ENCODE results near the gene NCOA3.
"Not testable (repeated sequence)": the region's sequence is repeated elsewhere in the genome, so short reads cannot be mapped to it uniquely, and the experiment has no call there.

The NCOA3 gene

GRCh38 chr20:47541355-47541922 lies 39.8 kb downstream of the NCOA3 start:
- no peak for DNase-seq

DNA sequence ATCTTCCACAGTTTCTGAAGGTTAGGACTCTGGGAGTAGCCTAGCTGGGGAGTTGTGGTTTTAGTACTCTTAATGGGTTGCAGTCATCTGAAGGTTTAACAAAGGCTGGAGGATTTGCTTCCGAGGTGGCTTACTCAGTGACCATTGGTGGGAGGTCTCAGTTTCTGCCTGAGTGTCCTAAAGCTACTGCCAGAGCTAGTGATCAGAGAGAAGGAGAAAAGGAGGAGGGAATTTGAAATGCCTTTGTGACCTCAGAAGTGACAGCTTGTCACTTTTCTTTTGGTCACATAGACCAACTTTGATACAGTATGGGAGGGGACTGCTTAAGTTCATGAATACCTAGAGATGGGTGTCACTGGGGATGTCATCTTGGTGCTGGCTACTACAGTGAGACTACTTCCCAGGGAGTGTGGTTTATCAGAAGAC lies 41.3 kb downstream of the NCOA3 start:
- DNase-seq: no peak

GRCh38 chr20:47544240-47544639 lies 42.6 kb downstream of the NCOA3 start:
- no peak for DNase-seq

DNA sequence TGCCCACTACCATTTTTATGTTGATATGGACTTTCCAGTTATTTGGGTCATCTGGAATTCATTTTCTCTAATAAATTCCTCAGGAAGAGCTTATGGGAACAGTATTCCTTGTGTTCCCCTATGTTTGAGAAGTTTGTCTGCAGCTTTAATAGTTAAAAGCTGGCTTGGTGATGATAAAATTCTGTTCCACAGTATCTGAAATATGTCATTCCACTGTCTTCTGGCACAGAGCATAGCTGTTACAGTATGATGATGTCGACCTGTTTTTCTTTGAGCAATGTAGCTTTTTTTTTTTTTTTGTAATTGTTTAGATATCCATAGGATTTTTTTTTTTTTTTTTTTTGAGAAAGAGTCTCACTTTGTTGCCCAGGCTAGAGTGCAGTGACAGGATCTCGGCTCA lies 43.2 kb downstream of the NCOA3 start:
- no peak for DNase-seq

DNA sequence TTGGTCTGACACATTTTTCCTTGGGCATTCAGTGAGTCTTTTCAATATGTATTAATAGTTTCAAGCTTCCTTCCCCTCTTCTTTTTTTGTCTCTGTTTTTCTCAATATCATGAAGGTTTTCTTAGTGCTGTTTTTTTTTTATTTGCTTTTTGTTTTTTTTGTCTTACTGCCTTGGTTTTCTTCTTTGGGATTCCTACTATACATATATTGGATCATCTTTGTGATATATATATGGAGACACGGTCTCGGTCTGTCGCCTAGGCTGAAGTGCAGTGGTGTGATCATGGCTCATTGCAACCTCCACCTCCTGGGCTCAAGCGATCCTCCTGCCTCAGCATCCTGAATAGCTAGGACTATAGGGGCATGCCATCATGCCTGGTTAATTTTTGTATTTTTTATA lies 43.8 kb downstream of the NCOA3 start:
- DNase-seq: no peak

DNA sequence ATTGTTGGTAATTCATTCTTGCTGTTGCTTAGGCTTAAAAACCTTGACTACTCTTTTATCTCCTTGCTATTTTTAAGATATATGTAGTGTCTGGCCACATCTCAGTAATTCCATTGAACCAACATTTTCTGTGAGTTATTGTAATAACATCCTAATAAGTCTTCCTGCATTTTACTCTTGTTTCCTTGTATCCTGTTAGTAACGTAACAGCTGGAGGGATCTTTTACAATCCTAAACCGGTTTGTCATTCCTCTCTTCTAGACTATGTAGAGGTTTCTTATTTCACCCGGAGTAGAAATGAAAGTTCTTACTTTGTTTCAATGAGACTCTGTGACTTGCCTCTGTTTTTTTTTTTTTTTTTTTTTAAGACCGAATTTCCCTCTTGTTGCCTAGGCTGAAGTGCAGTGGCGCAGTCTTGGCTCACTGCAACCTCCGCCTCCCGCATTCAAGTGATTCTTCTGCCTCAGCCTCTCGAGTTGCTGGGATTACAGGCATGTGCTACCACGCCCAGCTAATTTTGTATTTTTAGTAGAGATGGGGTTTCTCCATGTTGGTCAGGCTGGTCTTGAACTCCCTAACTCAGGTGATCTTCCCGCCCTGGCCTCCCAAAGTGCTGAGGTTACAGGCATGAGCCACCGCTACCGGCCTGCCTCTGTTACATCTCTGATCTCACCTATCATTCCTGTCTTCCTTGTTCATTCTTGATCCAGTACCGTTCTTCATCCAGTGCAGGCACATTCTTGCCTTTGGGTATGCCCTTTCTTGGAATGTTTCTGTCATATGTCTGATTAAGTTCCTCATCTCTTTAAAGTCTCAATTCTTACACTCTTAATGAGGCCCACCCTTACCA lies 44.7 kb downstream of the NCOA3 start:
- DNase-seq: no peak

GRCh38 chr20:47547034-47547387 lies 45.3 kb downstream of the NCOA3 start:
- DNase-seq: no peak

GRCh38 chr20:47549671-47550070 lies 48.0 kb downstream of the NCOA3 start:
- no peak for DNase-seq

DNA sequence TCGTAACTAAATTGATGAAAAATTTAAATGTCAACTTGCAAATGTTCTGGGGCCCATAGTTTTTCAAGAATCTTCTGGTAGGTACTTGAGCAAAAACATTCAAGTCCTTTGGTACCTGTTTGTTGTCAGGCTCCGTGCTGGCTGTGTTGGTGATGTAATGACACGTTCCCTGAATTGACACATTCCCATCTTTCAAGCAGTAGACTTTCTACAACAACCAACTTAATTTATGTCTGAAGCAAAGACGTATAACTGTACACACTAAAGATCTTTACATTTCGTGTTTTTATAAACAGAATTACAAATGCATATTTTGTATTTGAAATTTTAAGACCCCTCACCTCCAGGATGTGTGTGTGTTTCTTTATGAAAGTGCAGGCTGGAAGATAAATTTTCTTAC lies 49.5 kb downstream of the NCOA3 start:
- DNase-seq: no peak

DNA sequence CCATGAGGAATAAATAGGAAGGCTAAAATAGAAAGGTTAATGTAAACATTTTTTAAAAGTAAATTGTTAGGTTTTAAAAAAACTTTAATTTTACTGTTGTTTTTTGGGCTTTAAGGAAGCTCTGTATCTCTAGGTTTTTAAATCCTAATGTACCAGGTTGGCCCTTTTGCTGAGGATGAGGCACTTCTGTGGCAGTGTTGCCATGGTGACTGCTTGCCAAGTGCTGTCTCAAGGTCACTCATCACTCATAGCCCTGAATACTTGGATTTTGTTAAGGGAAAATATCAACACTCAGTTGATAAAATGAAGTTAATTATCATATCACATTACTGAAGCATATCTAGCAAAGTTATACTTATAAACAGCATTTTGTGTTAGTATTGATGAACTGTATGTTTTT lies 50.2 kb downstream of the NCOA3 start:
- no peak for DNase-seq

DNA sequence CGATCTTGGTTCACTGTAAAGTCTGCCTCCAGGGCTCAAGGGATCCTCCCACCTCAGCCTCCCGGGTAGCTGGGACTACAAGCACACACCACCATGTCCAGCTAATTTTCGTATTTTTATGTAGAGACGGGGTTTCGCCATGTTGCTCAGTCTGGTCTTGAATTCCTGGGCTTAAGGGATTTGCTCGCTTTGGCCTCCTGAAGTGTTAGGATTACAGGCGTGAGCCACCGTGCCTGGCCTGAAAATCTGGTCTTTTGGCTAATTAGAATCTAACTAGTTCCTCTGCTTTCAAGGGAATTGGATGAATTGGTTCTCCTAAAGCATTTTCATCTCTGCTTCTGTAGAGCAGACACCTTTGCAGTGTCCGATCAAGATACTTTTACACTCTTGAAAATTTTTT lies 51.3 kb downstream of the NCOA3 start:
- DNase-seq: no peak

DNA sequence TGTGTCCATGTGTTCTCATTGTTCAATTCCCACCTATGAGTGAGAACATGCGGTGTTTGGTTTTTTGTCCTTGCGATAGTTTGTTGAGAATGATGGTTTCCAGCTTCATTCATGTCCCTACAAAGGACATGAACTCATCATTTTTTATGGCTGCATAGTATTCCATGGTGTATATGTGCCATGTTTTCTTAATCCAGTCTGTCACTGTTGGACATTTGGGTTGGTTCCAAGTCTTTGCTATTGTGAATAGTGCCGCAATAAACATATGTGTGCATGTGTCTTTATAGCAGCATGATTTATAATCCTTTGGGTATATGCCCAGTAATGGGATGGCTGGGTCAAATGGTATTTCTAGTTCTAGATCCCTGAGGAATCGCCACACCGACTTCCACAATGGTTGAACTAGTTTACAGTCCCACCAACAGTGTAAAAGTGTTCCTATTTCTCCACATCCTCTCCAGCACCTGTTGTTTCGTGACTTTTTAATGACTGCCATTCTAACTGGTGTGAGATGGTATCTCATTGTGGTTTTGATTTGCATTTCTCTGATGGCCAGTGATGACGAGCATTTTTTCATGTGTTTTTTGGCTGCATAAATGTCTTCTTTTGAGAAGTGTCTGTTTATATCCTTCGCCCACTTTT lies 52.0 kb downstream of the NCOA3 start:
- DNase-seq: not testable (repeated sequence)

DNA sequence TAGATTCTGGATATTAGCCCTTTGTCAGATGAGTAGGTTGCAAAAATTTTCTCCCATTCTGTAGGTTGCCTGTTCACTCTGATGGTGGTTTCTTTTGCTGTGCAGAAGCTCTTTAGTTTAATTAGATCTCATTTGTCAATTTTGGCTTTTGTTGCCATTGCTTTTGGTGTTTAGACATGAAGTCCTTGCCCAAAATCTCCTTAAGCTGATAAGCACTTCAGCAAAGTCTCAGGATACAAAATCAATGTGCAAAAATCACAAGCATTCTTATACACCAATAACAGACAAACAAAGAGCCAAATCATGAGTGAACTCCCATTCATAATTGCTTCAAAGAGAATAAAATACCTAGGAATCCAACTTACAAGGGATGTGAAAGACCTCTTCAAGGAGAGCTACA lies 52.6 kb downstream of the NCOA3 start:
- DNase-seq: not testable (repeated sequence)

DNA sequence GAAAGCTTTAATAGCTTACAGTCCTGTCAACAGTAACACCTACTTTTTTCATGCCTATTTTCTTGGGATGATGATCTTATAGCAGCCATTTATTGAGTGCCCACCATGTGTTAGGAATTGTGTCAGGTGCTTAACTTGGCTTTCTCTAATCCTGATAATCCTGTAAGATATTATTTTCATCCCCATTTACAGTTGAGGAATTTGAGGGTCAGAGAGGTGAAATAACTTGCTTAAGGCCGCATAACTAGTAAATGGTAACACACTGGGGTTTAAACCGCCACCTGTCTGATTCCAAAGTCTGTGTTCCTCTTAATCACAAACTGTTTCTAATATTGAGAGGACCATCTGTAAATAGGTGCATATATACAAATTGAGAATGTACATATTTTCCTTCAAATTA lies 55.5 kb downstream of the NCOA3 start:
- no peak for DNase-seq

- DNase-seq: no peak
These were observed 56.1 kb downstream of the NCOA3 start for GRCh38 chr20:47557791-47558190.

DNA sequence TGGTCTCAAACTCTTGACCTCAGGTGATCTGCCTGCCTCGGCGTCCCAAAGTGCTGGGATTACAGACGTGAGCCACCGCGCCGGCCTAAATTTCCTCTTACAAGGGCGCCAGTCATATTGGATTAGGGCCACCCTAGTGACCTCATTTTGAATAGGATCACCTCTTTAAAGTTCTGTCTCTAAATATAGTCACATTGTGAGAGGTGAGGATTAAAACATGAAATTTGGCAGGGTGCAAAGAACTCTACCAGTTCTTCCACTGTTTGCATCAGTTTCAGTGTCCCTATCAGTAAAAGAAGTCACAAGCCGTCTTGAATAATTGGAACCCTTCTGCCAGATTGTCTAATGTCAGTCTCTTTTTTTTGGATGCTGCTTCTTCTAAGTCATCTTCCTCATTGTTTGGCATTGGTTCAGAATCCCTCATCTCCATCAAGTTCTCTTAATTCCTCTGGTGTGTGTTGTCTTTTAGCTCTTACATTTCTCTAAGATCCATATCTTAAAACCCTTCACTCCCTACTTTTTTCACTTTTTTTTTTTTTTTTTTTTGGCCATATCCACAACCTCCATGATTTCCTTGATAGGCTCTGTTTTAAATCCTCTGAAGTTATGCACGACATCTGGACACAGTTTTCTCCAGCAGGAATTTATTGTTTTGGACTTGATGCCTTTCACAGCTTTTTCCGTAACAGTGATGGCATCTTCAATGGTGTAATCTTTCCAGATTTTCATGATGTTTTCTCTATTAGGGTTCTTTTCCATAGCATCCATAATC lies 56.8 kb downstream of the NCOA3 start:
- no peak for DNase-seq

DNA sequence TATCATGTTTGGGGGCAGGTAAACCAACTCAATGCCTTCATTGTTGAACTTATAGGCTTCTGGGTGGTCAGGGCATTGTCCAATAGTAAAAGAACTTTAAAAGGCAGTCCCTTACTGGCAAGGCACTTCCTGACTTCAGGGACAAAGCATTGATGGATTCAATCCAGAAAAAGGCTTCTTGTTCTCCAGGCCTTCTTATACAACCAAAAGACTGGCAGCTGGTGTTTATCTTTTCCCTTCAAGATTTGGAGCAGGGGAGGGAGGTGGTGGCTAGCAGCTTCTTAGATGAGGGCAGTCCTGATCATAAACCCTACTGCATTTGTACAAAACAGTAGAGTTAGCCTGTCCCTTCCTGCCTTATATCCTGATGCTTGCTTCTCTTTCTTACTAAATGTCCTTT lies 57.5 kb downstream of the NCOA3 start:
- no peak for DNase-seq

DNA sequence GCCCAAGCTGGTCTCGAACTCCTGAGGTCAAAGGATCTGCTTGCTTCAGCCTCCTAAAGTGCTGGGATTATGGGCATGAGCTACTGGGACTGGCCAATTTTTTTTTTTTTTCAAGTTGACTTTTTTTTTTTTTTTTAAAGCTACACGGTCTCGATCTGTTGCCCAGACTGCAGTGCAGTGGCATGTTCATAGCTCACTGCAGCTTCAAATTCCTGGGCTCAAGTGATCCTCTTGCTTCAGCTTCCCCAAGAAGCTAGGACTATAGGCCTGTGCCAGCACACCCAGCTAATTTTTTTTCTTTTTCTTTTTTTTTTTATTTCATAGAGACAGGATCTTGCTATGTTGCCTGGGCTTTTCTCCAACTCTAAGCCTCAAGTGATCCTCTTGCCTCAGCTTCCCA lies 59.5 kb downstream of the NCOA3 start:
- DNase-seq: no peak

- no peak for DNase-seq
These were observed 60.2 kb downstream of the NCOA3 start for GRCh38 chr20:47561603-47562583.

- DNase-seq: no peak
These were observed 64.6 kb downstream of the NCOA3 start for GRCh38 chr20:47566269-47566668.

GRCh38 chr20:47568019-47568418 lies 66.3 kb downstream of the NCOA3 start:
- no peak for DNase-seq

DNA sequence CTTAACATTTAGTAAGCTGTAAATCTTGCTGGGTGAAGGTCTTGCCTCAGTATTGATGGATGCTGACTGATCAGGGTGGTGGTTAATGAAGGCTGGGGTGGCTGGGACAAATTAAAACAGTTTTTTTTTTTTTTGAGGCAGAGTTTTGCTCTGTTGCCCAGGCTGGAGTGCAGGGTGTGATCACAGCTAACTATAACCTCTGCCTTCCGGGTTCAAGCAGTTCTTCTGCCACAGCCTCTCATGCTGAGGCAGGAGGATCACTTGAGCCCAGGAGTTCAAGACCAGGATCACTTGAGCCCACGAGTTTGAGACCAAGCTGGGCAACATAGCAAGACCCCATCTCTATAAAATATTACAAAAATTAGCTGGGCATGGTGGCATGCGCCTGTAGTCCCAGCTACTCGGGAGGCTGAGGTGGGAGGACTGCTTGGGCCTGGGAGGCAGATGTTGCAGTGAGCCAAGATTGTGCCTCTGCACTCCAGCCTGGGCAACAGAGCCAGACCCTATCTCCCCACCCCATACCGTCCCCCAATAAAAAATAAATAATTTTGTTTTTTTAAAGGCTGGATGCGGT lies 67.2 kb downstream of the NCOA3 start:
- DNase-seq: no peak
